ENCODE results near the gene SLC6A6. TPM values are rescaled to one million over a fixed set of nuclear protein-coding genes. Genes with fewer than 3 reads are reported as not detected.

SLC6A6 gene
- total RNA-seq, 2 experiments from 2014 or later, result 27.8 to 31.2 TPM

- ATAC-seq (ENCODE audit: poor library complexity) (no peak), DNase-seq (no peak)
- intact Hi-C loops (cut with DNase I, micrococcal nuclease), result no loop called here
- Mint-ChIP-seq H3K9me3 (no peaks in the 10 kb centered on the region), H3K4me3 (no peak overlapping the region), H3K27ac (no peak overlapping the region), H3K27me3 (no peaks in the 10 kb centered on the region), H3K4me1 (ENCODE audit: low read depth) (peaks cover 2% of the 10 kb centered on the region), H3K36me3 (ENCODE audit: low read depth) (peaks cover 45% of the 10 kb centered on the region)
- Histone ChIP-seq H3K27me3 (ENCODE audit: control insufficient read depth in 1 of 2, insufficient read depth in 2 of 2, low read length in 2 of 2) (no peaks in the 10 kb centered on the region), H3K4me3 (ENCODE audit: low read length) (no peak overlapping the region), H3K4me1 (ENCODE audit: insufficient read depth, low read length) (peaks cover 18% of the 10 kb centered on the region), H3K9me3 (ENCODE audit: control insufficient read depth in 1 of 2, insufficient read depth in 1 of 2, low read length in 2 of 2) (no peaks in the 10 kb centered on the region), H3K36me3 (ENCODE audit: insufficient read depth, low read length) (peaks cover 56% of the 10 kb centered on the region), H3K27ac (ENCODE audit: low read depth in 1 of 2, low read length in 2 of 2) (no peak overlapping the region)
- CTCF ChIA-PET, result no interaction called here
- POLR2A ChIA-PET, result interaction anchor here (1.4 kb wide), 1 partner anchor 9 kb away, joined by 4 read pairs; no protein-coding TSS in a partner anchor
- TF ChIP-seq, protein P1, sequence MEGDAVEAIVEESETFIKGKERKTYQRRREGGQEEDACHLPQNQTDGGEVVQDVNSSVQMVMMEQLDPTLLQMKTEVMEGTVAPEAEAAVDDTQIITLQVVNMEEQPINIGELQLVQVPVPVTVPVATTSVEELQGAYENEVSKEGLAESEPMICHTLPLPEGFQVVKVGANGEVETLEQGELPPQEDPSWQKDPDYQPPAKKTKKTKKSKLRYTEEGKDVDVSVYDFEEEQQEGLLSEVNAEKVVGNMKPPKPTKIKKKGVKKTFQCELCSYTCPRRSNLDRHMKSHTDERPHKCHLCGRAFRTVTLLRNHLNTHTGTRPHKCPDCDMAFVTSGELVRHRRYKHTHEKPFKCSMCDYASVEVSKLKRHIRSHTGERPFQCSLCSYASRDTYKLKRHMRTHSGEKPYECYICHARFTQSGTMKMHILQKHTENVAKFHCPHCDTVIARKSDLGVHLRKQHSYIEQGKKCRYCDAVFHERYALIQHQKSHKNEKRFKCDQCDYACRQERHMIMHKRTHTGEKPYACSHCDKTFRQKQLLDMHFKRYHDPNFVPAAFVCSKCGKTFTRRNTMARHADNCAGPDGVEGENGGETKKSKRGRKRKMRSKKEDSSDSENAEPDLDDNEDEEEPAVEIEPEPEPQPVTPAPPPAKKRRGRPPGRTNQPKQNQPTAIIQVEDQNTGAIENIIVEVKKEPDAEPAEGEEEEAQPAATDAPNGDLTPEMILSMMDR (IDR thresholded peaks at IDR 0.05), result no peak
Observed at GRCh38 chr3:14416453-14416852, 14.0 kb downstream of the SLC6A6 start.

- no peak overlapping the region for H3K27ac Mint-ChIP-seq
Observed at GRCh38 chr3:14418296-14419250, 16.2 kb downstream of the SLC6A6 start.

DNA sequence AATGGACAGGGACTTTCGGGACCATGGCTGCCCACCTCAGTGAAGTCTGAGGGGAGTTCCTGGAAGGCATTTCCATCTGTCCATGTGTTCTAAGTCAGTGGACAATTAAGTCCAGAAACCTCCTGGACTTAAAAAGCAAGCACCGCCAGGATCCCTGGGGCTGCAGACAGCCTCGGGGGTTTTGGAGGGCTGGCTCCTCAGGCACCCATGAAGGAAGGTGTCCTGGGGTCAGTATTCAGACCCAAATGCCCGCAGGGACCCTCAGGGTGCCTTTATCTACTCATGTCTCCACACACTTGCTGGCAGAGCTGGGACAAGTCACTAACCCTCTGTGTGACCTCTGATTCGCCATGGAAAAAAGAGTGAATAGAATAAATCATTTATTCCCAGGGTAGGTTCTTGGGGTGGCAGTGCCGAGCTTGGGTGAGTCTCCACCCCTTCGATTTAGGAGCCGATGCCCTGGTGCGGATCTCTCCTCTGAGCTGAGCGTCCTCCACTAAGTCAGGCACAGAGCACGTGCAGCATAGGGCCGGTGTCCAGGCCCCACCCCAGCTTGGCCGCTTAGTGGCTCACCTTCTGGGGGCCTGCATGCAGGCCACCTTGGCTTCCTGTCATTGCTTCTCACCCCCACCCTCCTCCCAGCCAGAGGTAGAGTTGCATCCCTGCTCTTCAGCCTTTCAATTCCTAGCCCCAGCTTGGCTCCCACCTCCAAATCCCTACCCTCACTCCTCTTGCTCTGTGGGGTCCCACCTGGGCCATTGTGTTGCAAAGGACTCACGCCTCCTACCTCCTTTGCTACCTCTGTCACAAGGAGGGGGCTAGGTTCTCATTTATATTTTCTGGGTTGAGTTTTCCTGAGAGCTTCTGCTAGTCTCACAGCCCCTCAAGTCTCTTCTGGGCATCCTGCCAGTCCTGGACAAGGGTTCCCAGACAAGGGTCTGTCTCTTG lies 19.9 kb downstream of the SLC6A6 start:
- Mint-ChIP-seq H3K36me3 (ENCODE audit: low read depth) (peaks cover 35% of the 10 kb centered on the region), H3K4me1 (ENCODE audit: low read depth) (peaks cover 54% of the 10 kb centered on the region), H3K27ac (peak overlapping the region; percentile 98), H3K9me3 (no peaks in the 10 kb centered on the region), H3K27me3 (no peaks in the 10 kb centered on the region), H3K4me3 (no peak overlapping the region)
- Histone ChIP-seq H3K36me3 (ENCODE audit: insufficient read depth, low read length) (peaks cover 33% of the 10 kb centered on the region), H3K27me3 (ENCODE audit: control insufficient read depth in 1 of 2, insufficient read depth in 2 of 2, low read length in 2 of 2) (no peaks in the 10 kb centered on the region), H3K9me3 (ENCODE audit: control insufficient read depth in 1 of 2, insufficient read depth in 1 of 2, low read length in 2 of 2) (no peaks in the 10 kb centered on the region), H3K4me1 (ENCODE audit: insufficient read depth, low read length) (peaks cover 68% of the 10 kb centered on the region), H3K4me3 (ENCODE audit: low read length) (no peak overlapping the region), H3K27ac (ENCODE audit: low read depth in 1 of 2, low read length in 2 of 2) (no peak overlapping the region)
- ChIA-PET POLR2A (interaction anchor here (1.4 to 2.1 kb wide), 2 partner anchors 10 to 20 kb away, joined by 4 to 8 read pairs; partner anchors contain the start of gene SLC6A6), CTCF (no interaction called here)
- ATAC-seq (ENCODE audit: poor library complexity) (no peak), DNase-seq (no peak)
- TF ChIP-seq, protein P1 (IDR thresholded peaks at IDR 0.05), result no peak
- intact Hi-C loops (cut with DNase I, micrococcal nuclease), result no loop called here

More at GRCh38 chr3:14418296-14419250, 16.2 kb downstream of the SLC6A6 start:
- Mint-ChIP-seq H3K4me3 (no peak overlapping the region), H3K4me1 (ENCODE audit: low read depth) (peaks cover 17% of the 10 kb centered on the region), H3K27me3 (no peaks in the 10 kb centered on the region), H3K9me3 (no peaks in the 10 kb centered on the region), H3K36me3 (ENCODE audit: low read depth) (peaks cover 49% of the 10 kb centered on the region)
- Histone ChIP-seq H3K36me3 (ENCODE audit: insufficient read depth, low read length) (peaks cover 52% of the 10 kb centered on the region), H3K9me3 (ENCODE audit: control insufficient read depth in 1 of 2, insufficient read depth in 1 of 2, low read length in 2 of 2) (no peaks in the 10 kb centered on the region), H3K27ac (ENCODE audit: low read depth in 1 of 2, low read length in 2 of 2) (no peak overlapping the region), H3K4me1 (ENCODE audit: insufficient read depth, low read length) (peaks cover 34% of the 10 kb centered on the region), H3K4me3 (ENCODE audit: low read length) (no peak overlapping the region), H3K27me3 (ENCODE audit: control insufficient read depth in 1 of 2, insufficient read depth in 2 of 2, low read length in 2 of 2) (no peaks in the 10 kb centered on the region)
- ChIA-PET CTCF (no interaction called here), POLR2A (no interaction called here)
- no peak for ATAC-seq (ENCODE audit: poor library complexity)
- DNase-seq, result peak in 1 of 14 experiments; percentile 43
- TF ChIP-seq, protein P1 (IDR thresholded peaks at IDR 0.05), result no peak
- intact Hi-C loops (cut with DNase I, micrococcal nuclease), result no loop called here

Data from CD4-positive, alpha-beta T cell (primary cell).